ENCODE results near the gene PSMC3. TPM values are rescaled to one million over a fixed set of nuclear protein-coding genes. Genes with fewer than 3 reads are reported as not detected.
A peak's percentile ranks its signal among the peaks of the same experiment; 100 is the strongest.

The PSMC3 gene
- total RNA-seq, 1 experiment from 2014 or later, result 179 TPM

- no peak overlapping the region for H4K91ac ChIP-seq (ENCODE audit: insufficient read length, low read depth, low read length)
- no CpG with 5 or more reads among the region's 4 CpGs for WGBS (ENCODE audit: extremely low coverage, insufficient read length, low lambda C conversion rate)
- no peaks in the 10 kb centered on the region for H3K79me2 ChIP-seq (ENCODE audit: insufficient read depth, low read length)
- no peak overlapping the region for H4K8ac ChIP-seq (replicated peaks; ENCODE audit: insufficient read length, low read depth, low read length)
- H4K20me1 ChIP-seq (ENCODE audit: control insufficient read depth, insufficient read depth, insufficient read length), result no peaks in the 10 kb centered on the region
- no peak overlapping the region for H3K4ac ChIP-seq (ENCODE audit: low read depth, low read length)
- H2BK15ac ChIP-seq (ENCODE audit: low read depth, low read length), result no peak overlapping the region
- no peak overlapping the region for H2BK5ac ChIP-seq (ENCODE audit: insufficient read length, low read length)
- H3K9ac ChIP-seq (ENCODE audit: extremely low read depth, insufficient read length, low read length), result no peak overlapping the region
- no peak overlapping the region for H3K18ac ChIP-seq (ENCODE audit: insufficient read length, low read depth, low read length)
- no peak overlapping the region for H4K5ac ChIP-seq (ENCODE audit: insufficient read length, low read depth, low read length)
- no peak overlapping the region for H2BK120ac ChIP-seq (ENCODE audit: low read depth, low read length, poor library complexity, severe bottlenecking)
- H3K4me1 Mint-ChIP-seq, result peaks cover 49 to 62% of the 10 kb centered on the region in 2 experiments
- no peaks in the 10 kb centered on the region for H3K9me3 Mint-ChIP-seq
- H3K23me2 ChIP-seq (ENCODE audit: insufficient read length, low read depth, low read length, poor library complexity, severe bottlenecking), result no peaks in the 10 kb centered on the region
- TF ChIP-seq, protein P1, sequence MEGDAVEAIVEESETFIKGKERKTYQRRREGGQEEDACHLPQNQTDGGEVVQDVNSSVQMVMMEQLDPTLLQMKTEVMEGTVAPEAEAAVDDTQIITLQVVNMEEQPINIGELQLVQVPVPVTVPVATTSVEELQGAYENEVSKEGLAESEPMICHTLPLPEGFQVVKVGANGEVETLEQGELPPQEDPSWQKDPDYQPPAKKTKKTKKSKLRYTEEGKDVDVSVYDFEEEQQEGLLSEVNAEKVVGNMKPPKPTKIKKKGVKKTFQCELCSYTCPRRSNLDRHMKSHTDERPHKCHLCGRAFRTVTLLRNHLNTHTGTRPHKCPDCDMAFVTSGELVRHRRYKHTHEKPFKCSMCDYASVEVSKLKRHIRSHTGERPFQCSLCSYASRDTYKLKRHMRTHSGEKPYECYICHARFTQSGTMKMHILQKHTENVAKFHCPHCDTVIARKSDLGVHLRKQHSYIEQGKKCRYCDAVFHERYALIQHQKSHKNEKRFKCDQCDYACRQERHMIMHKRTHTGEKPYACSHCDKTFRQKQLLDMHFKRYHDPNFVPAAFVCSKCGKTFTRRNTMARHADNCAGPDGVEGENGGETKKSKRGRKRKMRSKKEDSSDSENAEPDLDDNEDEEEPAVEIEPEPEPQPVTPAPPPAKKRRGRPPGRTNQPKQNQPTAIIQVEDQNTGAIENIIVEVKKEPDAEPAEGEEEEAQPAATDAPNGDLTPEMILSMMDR (conservative IDR thresholded peaks at IDR 0.05), result no peak
- peaks cover 3% of the 10 kb centered on the region; the same call in 1 of the 2 replicates for H3K4me1 ChIP-seq (ENCODE audit: insufficient read depth, low read length)
- peaks cover 20 to 66% (median 39%) of the 10 kb centered on the region in 3 experiments; a peak in 6 of 7 replicates for H3K36me3 Mint-ChIP-seq (ENCODE audit: insufficient read depth in 1 of 3, low read depth in 3 of 3)
- no peaks in the 10 kb centered on the region for H3K79me1 ChIP-seq (ENCODE audit: insufficient read depth, low read depth, low read length, poor library complexity, severe bottlenecking)
- H3K27ac Mint-ChIP-seq, result peak overlapping the region; percentile 29 to 80 (median 63); a peak in 5 of 7 replicates
- no peak overlapping the region for H2BK20ac ChIP-seq (ENCODE audit: low read depth, low read length, poor library complexity, severe bottlenecking)
- no peak overlapping the region for H3K27ac ChIP-seq (ENCODE audit: insufficient read length, low read depth, low read length)
- H3T11ph ChIP-seq (ENCODE audit: low read length), result no peak overlapping the region
- H3K4me3 Mint-ChIP-seq, result no peak overlapping the region
- H2AK5ac ChIP-seq (ENCODE audit: insufficient read length, low read length), result no peak overlapping the region
- no peak overlapping the region for H3K14ac ChIP-seq (ENCODE audit: insufficient read depth, low read length)
- no peak overlapping the region for H3K23ac ChIP-seq (ENCODE audit: insufficient read length, low read depth, low read length)
- no peak for DNase-seq
- H2AFZ ChIP-seq (ENCODE audit: low read length), result no peak overlapping the region
- H3K56ac ChIP-seq (ENCODE audit: insufficient read length, low read depth, low read length), result no peak overlapping the region
- no peak overlapping the region for H3K4me2 ChIP-seq (ENCODE audit: insufficient read depth, insufficient read length, low read length)
- no peaks in the 10 kb centered on the region for H3K27me3 ChIP-seq (ENCODE audit: insufficient read depth, low read length)
- no peaks in the 10 kb centered on the region; the same call in none of the 2 replicates for H3K27me3 Mint-ChIP-seq (ENCODE audit: low read depth)
- H2BK12ac ChIP-seq (ENCODE audit: insufficient read length, low read depth, low read length), result no peak overlapping the region
- H3K9me3 ChIP-seq (ENCODE audit: control insufficient read depth, low read depth, low read length), result no peaks in the 10 kb centered on the region
Measured at GRCh38 chr11:47466701-47467250, 40.5 kb upstream of the PSMC3 start.
